ENCODE results near the gene RASGRP4. TPM values are rescaled to one million over a fixed set of nuclear protein-coding genes. Genes with fewer than 3 reads are reported as not detected.

The RASGRP4 gene
- total RNA-seq, 1 experiment from 2014 or later: not detected

DNA sequence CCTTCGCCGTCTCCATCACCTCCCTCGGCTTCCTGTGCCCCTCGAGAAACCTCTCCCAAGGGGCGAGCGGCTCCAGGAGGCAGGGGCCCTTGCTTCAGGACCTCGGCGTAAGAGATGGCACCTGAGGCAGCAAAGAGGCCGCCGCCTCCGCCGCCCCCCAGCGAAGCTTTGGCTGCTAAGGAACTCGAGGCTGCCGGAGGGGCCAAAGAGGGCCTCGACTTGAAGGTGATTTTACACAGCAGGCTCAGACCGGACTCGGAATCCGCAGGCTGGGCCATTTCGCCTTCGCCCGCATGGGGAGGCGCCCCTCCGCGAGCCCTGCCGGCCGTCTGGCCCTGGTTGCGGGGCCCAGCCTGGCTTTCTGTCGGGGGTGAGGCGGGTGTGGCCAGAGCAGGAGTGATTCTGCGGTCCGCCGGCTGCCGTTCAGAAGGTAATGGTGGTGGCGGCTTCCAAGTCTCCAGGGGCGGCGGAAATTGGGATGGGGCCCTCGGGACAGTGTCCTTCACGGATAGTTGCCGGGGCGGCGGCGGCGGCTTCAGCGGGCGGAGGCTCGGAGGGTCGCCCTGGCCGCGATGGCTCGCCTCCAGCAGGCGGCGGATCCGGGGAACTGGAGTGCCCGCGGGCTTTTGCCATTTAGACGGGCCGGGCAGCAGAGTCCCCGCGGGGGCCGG is 39.6 kb downstream of the RASGRP4 start:
- H3K4me1 ChIP-seq (replicated peaks; ENCODE audit: insufficient read depth): peaks cover 8% of the 10 kb centered on the region; the same call in 1 of the 2 replicates
- intact Hi-C loops (cut with micrococcal nuclease; ENCODE audit: unreplicated experiment): loop anchor here (5.0 to 10.0 kb wide), 2 partner anchors 154 to 482 kb away; partner anchors contain the start of genes SIPA1L3 and WDR87
- H3K9me2 ChIP-seq (ENCODE audit: insufficient read depth): no peaks in the 10 kb centered on the region
- CTCF ChIA-PET: interaction anchor here (0.6 kb wide), 1 partner anchor 144 kb away, joined by 3 read pairs; no protein-coding TSS in a partner anchor
- DNase-seq: no peak
- no peak for TF ChIP-seq EZH2 (IDR thresholded peaks at IDR 0.05; ENCODE audit: low read depth)
- TF ChIP-seq, protein P1, sequence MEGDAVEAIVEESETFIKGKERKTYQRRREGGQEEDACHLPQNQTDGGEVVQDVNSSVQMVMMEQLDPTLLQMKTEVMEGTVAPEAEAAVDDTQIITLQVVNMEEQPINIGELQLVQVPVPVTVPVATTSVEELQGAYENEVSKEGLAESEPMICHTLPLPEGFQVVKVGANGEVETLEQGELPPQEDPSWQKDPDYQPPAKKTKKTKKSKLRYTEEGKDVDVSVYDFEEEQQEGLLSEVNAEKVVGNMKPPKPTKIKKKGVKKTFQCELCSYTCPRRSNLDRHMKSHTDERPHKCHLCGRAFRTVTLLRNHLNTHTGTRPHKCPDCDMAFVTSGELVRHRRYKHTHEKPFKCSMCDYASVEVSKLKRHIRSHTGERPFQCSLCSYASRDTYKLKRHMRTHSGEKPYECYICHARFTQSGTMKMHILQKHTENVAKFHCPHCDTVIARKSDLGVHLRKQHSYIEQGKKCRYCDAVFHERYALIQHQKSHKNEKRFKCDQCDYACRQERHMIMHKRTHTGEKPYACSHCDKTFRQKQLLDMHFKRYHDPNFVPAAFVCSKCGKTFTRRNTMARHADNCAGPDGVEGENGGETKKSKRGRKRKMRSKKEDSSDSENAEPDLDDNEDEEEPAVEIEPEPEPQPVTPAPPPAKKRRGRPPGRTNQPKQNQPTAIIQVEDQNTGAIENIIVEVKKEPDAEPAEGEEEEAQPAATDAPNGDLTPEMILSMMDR (conservative IDR thresholded peaks at IDR 0.05): no peak
- H3F3A ChIP-seq (ENCODE audit: insufficient read depth, low read depth): peaks cover 32% of the 10 kb centered on the region; the same call in 1 of the 2 replicates
- H3K27me3 ChIP-seq (ENCODE audit: insufficient read depth, low read depth): no peaks in the 10 kb centered on the region
- H3K79me2 ChIP-seq (ENCODE audit: low read depth): no peaks in the 10 kb centered on the region
- no peaks in the 10 kb centered on the region for H4K20me1 ChIP-seq (ENCODE audit: insufficient read depth)
- no TSS peak for BruUV-seq (replicated peaks)
- H3K9me3 ChIP-seq (ENCODE audit: insufficient read depth, low read depth): no peaks in the 10 kb centered on the region
- no peak overlapping the region for H3K4me3 ChIP-seq
- peaks cover 6% of the 10 kb centered on the region; the same call in 1 of the 2 replicates for H3K36me3 ChIP-seq (ENCODE audit: low read depth)
- H3K27ac ChIP-seq: no peak overlapping the region
- peak overlapping the region; percentile 81; the same call in 1 of the 2 replicates for H3K4me2 ChIP-seq
- POLR2A ChIA-PET (ENCODE audit: unreplicated experiment): no interaction called here
- H2AFZ ChIP-seq: no peak overlapping the region

- Histone ChIP-seq H3K4me2 (no peak overlapping the region), H3K27ac (no peak overlapping the region), H3K4me3 (no peak overlapping the region), H3K4me1 (replicated peaks; ENCODE audit: insufficient read depth) (peaks cover 8% of the 10 kb centered on the region; the same call in 1 of the 2 replicates), H3K27me3 (ENCODE audit: insufficient read depth, low read depth) (no peaks in the 10 kb centered on the region), H3K79me2 (ENCODE audit: low read depth) (no peaks in the 10 kb centered on the region), H3K9me3 (ENCODE audit: insufficient read depth, low read depth) (no peaks in the 10 kb centered on the region), H3F3A (ENCODE audit: insufficient read depth, low read depth) (peaks cover 26% of the 10 kb centered on the region; the same call in 1 of the 2 replicates), H3K9me2 (ENCODE audit: insufficient read depth) (no peaks in the 10 kb centered on the region), H4K20me1 (ENCODE audit: insufficient read depth) (no peaks in the 10 kb centered on the region), H3K36me3 (ENCODE audit: low read depth) (peaks cover 12% of the 10 kb centered on the region; the same call in 1 of the 2 replicates), H2AFZ (no peak overlapping the region)
- TF ChIP-seq EZH2 (IDR thresholded peaks at IDR 0.05; ENCODE audit: low read depth): no peak
- TF ChIP-seq, protein P1 (conservative IDR thresholded peaks at IDR 0.05): no peak
- BruUV-seq (replicated peaks): no TSS peak
- ChIA-PET CTCF (interaction anchor here (1.0 kb wide), 1 partner anchor 17 kb away, joined by 3 read pairs; no protein-coding TSS in a partner anchor), POLR2A (ENCODE audit: unreplicated experiment) (no interaction called here)
- DNase-seq: no peak
- intact Hi-C loops (cut with micrococcal nuclease; ENCODE audit: unreplicated experiment): loop anchor here (5.0 to 10.0 kb wide), 2 partner anchors 154 to 481 kb away; partner anchors contain the start of genes SIPA1L3 and WDR87
Measured at GRCh38 chr19:38385804-38386257, 40.2 kb downstream of the RASGRP4 start.

- Histone ChIP-seq H3K9me2 (ENCODE audit: insufficient read depth) (no peaks in the 10 kb centered on the region), H3K9me3 (ENCODE audit: insufficient read depth, low read depth) (no peaks in the 10 kb centered on the region), H3K4me3 (no peak overlapping the region), H3K27me3 (ENCODE audit: insufficient read depth, low read depth) (no peaks in the 10 kb centered on the region), H3K4me1 (replicated peaks; ENCODE audit: insufficient read depth) (peaks cover 8% of the 10 kb centered on the region; the same call in 1 of the 2 replicates), H3K36me3 (ENCODE audit: low read depth) (peaks cover 13% of the 10 kb centered on the region; the same call in 1 of the 2 replicates), H2AFZ (no peak overlapping the region), H3K27ac (no peak overlapping the region), H3K79me2 (ENCODE audit: low read depth) (no peaks in the 10 kb centered on the region), H4K20me1 (ENCODE audit: insufficient read depth) (0 out of 2 replicates have a peak, but pooled peaks cover under 1% of the 10 kb centered on the region), H3F3A (ENCODE audit: insufficient read depth, low read depth) (peaks cover 22% of the 10 kb centered on the region; the same call in 1 of the 2 replicates), H3K4me2 (no peak overlapping the region)
- no peak for DNase-seq
- intact Hi-C loops (cut with micrococcal nuclease; ENCODE audit: unreplicated experiment): loop anchor here (5.0 to 10.0 kb wide), 2 partner anchors 153 to 480 kb away; partner anchors contain the start of genes SIPA1L3 and WDR87
- POLR2A ChIA-PET (ENCODE audit: unreplicated experiment): no interaction called here
- CTCF ChIA-PET: interaction anchor here (1.0 kb wide), 1 partner anchor 17 kb away, joined by 3 read pairs; no protein-coding TSS in a partner anchor
- no TSS peak for BruUV-seq (replicated peaks)
- no peak for TF ChIP-seq EZH2 (IDR thresholded peaks at IDR 0.05; ENCODE audit: low read depth)
- TF ChIP-seq, protein P1 (conservative IDR thresholded peaks at IDR 0.05): no peak
Measured at GRCh38 chr19:38385057-38385803, 40.8 kb downstream of the RASGRP4 start.
